GM12878 (cell line): ENCODE data around the gene ANO3. TPM values are rescaled to one million over a fixed set of nuclear protein-coding genes. Genes with fewer than 3 reads are reported as not detected.

ENCODE experiments used
- ATF7 ChIP-seq: fragments of 450-650 bp; IDR thresholded peaks from 2 replicates; pipeline ENCODE4 v1.6.1; 2016; ENCODE audit warnings: low read depth, mild to moderate bottlenecking
- BCL3 ChIP-seq: IDR thresholded peaks from 2 replicates; pipeline ENCODE4 v1.6.1; 2011; ENCODE audit warnings: borderline replicate concordance, low read depth, mild to moderate bottlenecking, moderate library complexity, low read length; ENCODE audit not compliant: insufficient read depth, poor library complexity, severe bottlenecking
- CEBPB ChIP-seq, 2 experiments: fragments of 150-350 bp in 1 of 2; IDR thresholded peaks; 2 replicates each; pipeline ENCODE4 v1.6.1; 2012 to 2014; ENCODE audit warnings: low read depth in 2 of 2, low read length in 2 of 2, borderline replicate concordance in 1 of 2, inconsistent platforms in 1 of 2
- CUX1 ChIP-seq: IDR thresholded peaks from 2 replicates; pipeline ENCODE4 v1.6.1; 2012; ENCODE audit warnings: improper control_type of control experiment, low read depth, low read length; ENCODE audit not compliant: insufficient replicate concordance
- GATAD2B ChIP-seq: fragments of 450-650 bp; conservative IDR thresholded peaks from 2 replicates; pipeline ENCODE4 v1.6.1; 2017; ENCODE audit warnings: low read depth, mild to moderate bottlenecking, moderate library complexity
- KAT2A ChIP-seq: conservative IDR thresholded peaks from 2 replicates; pipeline ENCODE4 v1.6.1; 2011; ENCODE audit warnings: low read depth, low read length; ENCODE audit not compliant: control insufficient read depth
- MEF2B ChIP-seq: fragments of 450-650 bp; IDR thresholded peaks from 2 replicates; pipeline ENCODE4 v1.6.1; 2018; ENCODE audit warnings: mild to moderate bottlenecking, moderate library complexity; ENCODE audit not compliant: partially characterized antibody, poor library complexity, severe bottlenecking
- NFXL1 ChIP-seq: fragments of 450-650 bp; IDR thresholded peaks from 2 replicates; pipeline ENCODE4 v1.6.1; 2017; ENCODE audit warnings: antibody characterized with exemption, mild to moderate bottlenecking, borderline replicate concordance
- ZNF217 ChIP-seq: fragments of 450-650 bp; IDR thresholded peaks from 2 replicates; pipeline ENCODE4 v1.6.1; 2017; ENCODE audit warnings: antibody characterized with exemption, mild to moderate bottlenecking
- ZNF384 ChIP-seq: IDR thresholded peaks from 2 replicates; pipeline ENCODE4 v1.6.1; 2012; ENCODE audit warnings: low read depth, mild to moderate bottlenecking, low read length, improper control_type of control experiment, borderline replicate concordance
- ZNF622 ChIP-seq: fragments of 450-650 bp; IDR thresholded peaks from 2 replicates; pipeline ENCODE4 v1.6.1; 2017; ENCODE audit warnings: mild to moderate bottlenecking, inconsistent platforms
- polyA plus RNA-seq, 11 experiments: library from polyadenylated mRNA; depleted of rRNA in 4 of 11; unstranded in 6 of 11; stranded (reverse) in 5 of 11; fragments of >200 nt; fragmentation: Nextera tagmentation in 4 of 11; fragmentation: Illumina TruSeq in 1 of 11; extraction: Ambion mirVana in 4 of 11; extraction: Trizol in 1 of 11; gene quantifications; 1 replicate in 1 of 11; 2 replicates in 10 of 11; pipeline versions ENCODE4 v1.2.1 to v1.2.3, GENCODE V29; 2011 to 2016; ENCODE audit warnings: inconsistent platforms in 2 of 11, missing spikeins in 2 of 11, low read depth in 1 of 11
- total RNA-seq, 4 experiments: library from RNA; depleted of rRNA in 3 of 4; stranded (reverse); fragments of >200 nt in 3 of 4; fragmentation: Illumina TruSeq in 1 of 4; extraction: Trizol in 1 of 4; gene quantifications; 2 replicates each; pipeline versions ENCODE4 v1.2.1 to v1.2.3, GENCODE V29; 2013 to 2021
- TF ChIP-seq, protein P1 (sequence below): IDR thresholded peaks from 2 replicates; pipeline ENCODE4 v1.6.1; 2012; ENCODE audit warnings: low read length, inconsistent platforms
- TF ChIP-seq, protein P2 (sequence below): fragments of 450-650 bp; IDR thresholded peaks from 2 replicates; pipeline ENCODE4 v1.6.1; 2018; ENCODE audit warnings: borderline replicate concordance, mild to moderate bottlenecking; ENCODE audit not compliant: partially characterized antibody
- TF ChIP-seq, protein P3 (sequence below): fragments of 450-650 bp; IDR thresholded peaks from 2 replicates; pipeline ENCODE4 v1.6.1; 2017; ENCODE audit warnings: mild to moderate bottlenecking, moderate library complexity

Gene ANO3
- total and polyA plus RNA-seq, 10 of the 15 experiments (the other 5 are each of a cell fraction or from before 2014, with no cell fraction given) = 0.13 to 5.9 (median 0.44) TPM

DNA sequence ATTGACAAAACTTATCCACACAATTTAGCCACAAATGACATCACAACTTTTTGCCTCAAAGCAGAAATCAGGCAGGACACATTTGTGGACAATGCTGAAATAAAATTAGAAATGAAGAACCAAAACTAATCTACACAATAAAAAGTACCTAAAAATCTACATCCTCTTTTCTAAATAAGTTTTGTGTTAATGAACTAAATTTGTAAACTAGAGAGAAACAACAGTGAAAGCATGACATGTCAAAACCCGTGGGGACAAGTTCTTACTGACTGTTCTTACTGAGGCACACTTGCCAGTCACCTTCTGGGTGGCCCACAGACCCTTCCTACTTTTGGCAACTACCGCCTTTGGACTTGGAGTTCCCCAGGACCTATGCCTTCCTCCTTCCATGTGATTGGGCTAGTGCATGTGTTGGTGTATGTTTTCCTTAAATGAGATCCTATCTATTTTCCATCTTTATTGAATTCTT, 300.8 kb downstream of the ANO3 start (continued):
- TF ChIP-seq, protein P1, sequence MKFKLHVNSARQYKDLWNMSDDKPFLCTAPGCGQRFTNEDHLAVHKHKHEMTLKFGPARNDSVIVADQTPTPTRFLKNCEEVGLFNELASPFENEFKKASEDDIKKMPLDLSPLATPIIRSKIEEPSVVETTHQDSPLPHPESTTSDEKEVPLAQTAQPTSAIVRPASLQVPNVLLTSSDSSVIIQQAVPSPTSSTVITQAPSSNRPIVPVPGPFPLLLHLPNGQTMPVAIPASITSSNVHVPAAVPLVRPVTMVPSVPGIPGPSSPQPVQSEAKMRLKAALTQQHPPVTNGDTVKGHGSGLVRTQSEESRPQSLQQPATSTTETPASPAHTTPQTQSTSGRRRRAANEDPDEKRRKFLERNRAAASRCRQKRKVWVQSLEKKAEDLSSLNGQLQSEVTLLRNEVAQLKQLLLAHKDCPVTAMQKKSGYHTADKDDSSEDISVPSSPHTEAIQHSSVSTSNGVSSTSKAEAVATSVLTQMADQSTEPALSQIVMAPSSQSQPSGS = peak; percentile 65; the same call in 1 of the 2 replicates
- TF ChIP-seq CUX1 (no peak), ATF7 (peak; percentile 94), NFXL1 (no peak), BCL3 (no peak), ZNF384 (no peak), MEF2B (peak; percentile 85), ZNF622 (no peak), CEBPB (IDR thresholded peaks at IDR 0.05; ENCODE audit: borderline replicate concordance in 1 of 2, low read depth in 2 of 2, low read length in 2 of 2) (no peak), ZNF217 (peak; percentile 65; the same call in 1 of the 2 replicates), KAT2A (no peak), GATAD2B (0 out of 2 replicates have a peak, but pooled peaks have one; percentile 69)
- TF ChIP-seq, protein P2, sequence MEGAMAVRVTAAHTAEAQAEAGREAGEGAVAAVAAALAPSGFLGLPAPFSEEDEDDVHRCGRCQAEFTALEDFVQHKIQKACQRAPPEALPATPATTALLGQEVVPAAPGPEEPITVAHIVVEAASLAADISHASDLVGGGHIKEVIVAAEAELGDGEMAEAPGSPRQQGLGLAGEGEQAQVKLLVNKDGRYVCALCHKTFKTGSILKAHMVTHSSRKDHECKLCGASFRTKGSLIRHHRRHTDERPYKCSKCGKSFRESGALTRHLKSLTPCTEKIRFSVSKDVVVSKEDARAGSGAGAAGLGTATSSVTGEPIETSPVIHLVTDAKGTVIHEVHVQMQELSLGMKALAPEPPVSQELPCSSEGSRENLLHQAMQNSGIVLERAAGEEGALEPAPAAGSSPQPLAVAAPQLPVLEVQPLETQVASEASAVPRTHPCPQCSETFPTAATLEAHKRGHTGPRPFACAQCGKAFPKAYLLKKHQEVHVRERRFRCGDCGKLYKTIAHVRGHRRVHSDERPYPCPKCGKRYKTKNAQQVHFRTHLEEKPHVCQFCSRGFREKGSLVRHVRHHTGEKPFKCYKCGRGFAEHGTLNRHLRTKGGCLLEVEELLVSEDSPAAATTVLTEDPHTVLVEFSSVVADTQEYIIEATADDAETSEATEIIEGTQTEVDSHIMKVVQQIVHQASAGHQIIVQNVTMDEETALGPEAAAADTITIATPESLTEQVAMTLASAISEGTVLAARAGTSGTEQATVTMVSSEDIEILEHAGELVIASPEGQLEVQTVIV = no peak
- TF ChIP-seq, protein P3, sequence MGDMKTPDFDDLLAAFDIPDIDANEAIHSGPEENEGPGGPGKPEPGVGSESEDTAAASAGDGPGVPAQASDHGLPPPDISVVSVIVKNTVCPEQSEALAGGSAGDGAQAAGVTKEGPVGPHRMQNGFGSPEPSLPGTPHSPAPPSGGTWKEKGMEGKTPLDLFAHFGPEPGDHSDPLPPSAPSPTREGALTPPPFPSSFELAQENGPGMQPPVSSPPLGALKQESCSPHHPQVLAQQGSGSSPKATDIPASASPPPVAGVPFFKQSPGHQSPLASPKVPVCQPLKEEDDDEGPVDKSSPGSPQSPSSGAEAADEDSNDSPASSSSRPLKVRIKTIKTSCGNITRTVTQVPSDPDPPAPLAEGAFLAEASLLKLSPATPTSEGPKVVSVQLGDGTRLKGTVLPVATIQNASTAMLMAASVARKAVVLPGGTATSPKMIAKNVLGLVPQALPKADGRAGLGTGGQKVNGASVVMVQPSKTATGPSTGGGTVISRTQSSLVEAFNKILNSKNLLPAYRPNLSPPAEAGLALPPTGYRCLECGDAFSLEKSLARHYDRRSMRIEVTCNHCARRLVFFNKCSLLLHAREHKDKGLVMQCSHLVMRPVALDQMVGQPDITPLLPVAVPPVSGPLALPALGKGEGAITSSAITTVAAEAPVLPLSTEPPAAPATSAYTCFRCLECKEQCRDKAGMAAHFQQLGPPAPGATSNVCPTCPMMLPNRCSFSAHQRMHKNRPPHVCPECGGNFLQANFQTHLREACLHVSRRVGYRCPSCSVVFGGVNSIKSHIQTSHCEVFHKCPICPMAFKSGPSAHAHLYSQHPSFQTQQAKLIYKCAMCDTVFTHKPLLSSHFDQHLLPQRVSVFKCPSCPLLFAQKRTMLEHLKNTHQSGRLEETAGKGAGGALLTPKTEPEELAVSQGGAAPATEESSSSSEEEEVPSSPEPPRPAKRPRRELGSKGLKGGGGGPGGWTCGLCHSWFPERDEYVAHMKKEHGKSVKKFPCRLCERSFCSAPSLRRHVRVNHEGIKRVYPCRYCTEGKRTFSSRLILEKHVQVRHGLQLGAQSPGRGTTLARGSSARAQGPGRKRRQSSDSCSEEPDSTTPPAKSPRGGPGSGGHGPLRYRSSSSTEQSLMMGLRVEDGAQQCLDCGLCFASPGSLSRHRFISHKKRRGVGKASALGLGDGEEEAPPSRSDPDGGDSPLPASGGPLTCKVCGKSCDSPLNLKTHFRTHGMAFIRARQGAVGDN = no peak
